Endothelial cell of hepatic sinusoid (primary cell): ENCODE data around the gene LRRK1.

ENCODE experiments used
- in situ Hi-C: cut with HindIII; loops from 2 replicates; pipeline ENCODE4 v1.10.0; 2017; ENCODE audit warnings: low sequenced_read_pairs

The LRRK1 gene

GRCh38 chr15:101101676-101102075 lies 182.5 kb downstream of the LRRK1 start:
- in situ Hi-C loops: loop anchor here (5.0 kb wide), 3 partner anchors 56 to 91 kb away; no protein-coding TSS in a partner anchor

DNA sequence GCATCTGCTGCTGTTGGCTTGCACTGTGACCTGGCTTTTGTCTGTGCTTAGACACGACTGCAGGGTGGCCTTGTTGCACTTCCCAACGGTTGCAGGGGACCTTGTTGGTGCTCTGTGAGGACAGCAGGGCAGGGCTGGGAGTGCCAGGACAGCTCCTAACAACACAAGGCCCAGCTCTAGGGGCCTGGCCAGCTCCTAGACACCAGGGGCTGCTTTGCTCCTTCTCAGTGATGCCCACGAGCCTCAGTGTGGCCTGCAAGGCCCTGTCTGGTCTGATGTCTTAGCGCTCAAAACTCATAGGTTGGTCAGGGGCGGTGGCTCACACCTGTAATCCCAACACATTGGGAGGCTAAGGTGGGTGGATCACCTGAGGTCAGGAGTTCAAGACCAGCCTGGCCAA lies 183.6 kb downstream of the LRRK1 start:
- in situ Hi-C loops: loop anchor here (5.0 kb wide), 3 partner anchors 55 to 90 kb away; no protein-coding TSS in a partner anchor

DNA sequence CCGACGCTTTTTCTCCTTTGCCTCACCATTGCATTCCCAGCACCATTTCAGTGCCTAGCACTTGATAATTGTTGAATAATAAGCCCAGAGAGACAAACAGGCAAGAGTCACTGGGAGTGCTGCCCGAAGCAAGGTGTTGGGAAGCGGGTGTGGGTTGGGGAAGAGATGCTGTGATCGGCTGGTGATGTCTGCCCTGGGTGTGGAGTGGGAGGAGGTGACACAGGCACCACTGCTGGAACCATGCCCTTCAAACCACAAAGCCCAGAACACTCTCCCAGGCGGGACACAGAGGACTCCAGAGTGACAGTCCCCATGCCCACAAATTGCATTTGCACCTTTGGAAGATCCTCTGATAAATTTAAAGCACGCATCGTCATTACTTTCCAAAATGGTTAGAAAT lies 184.4 kb downstream of the LRRK1 start:
- in situ Hi-C loops: loop anchor here (5.0 kb wide), 3 partner anchors 54 to 89 kb away; no protein-coding TSS in a partner anchor

DNA sequence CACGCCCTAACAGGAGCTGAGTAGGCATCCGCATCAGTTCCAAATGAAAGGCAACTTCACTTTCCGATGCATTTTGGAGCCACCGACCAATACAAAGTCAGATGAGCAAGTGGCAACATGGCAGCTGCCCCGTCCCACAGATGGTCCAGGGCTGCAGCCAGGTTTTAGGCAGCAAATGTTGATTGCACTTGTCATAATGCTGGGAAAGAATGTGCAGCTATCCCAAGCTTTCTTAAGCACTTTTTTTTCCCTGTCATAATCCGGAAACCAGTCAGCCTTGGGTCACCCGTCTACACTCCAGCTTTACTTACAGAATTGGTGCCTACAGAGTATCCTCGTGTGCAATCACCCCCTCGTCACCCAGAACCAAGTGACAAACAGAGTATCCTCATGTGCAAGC lies 185.0 kb downstream of the LRRK1 start:
- in situ Hi-C loops: loop anchor here (5.0 kb wide), 3 partner anchors 53 to 88 kb away; no protein-coding TSS in a partner anchor

- in situ Hi-C loops: no loop called here
These were observed 186.1 kb downstream of the LRRK1 start for GRCh38 chr15:101105059-101105891.

- in situ Hi-C loops: no loop called here
These were observed 187.9 kb downstream of the LRRK1 start for GRCh38 chr15:101107101-101107500.

- in situ Hi-C loops: no loop called here
These were observed 188.7 kb downstream of the LRRK1 start for GRCh38 chr15:101107625-101108460.

DNA sequence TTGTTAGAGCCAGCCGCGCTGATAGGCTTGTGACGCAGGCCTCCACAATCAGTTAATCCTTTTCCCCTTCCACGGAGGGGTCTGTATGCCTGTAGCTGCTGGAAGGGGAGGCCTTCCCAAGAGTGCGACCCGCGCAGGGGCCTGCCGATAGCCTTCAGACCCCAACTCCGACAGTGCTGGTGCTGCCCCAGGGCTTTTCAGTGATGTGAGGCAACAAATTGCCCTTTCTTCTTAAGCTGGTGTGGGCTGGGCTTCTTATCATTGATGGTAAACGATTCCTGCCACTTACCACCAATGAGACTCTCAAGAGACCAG lies 189.3 kb downstream of the LRRK1 start:
- in situ Hi-C loops: no loop called here

- in situ Hi-C loops: no loop called here
These were observed 189.6 kb downstream of the LRRK1 start for GRCh38 chr15:101108791-101109190.

DNA sequence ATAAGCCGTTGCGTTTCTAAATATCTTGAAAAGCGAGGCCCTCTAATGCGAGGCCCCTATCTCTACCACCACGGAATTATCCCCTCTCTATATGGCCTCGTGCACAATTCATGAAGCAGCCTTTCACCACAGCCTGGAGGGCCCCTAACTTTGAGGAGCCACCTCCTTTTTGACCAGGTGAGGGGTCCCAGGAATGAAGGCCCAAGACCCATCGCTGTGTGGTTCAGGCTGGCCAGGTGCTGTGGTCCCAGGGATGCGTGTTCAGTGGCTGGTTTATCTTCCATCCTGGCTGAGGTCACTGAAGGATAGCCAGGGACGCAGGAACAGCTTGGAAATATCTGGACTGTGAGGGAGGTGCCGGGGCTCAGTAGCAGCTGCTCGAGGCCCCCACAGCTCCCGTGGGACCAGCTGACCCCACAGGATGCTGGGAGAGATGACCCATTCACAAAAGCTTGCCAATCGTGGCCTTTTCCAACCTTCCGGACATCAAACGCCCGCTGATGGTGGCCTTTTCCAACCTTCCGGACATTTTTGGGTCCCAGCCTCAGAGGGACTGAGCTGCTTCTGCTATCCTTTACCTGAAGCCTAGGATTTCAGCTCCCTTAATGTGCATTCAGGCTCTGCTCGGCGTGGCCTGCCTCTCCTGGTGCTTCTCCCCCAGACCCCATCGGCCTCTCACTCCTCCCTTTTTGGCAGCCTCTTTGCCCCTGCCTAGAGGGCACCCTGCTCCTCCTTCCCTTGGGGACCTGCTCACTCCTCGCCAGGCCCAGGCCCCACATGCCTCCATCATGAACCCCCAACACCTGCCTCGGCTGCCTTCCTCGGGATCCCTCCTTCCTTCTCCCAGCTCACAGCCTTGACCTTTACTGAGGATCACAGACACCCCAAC lies 191.8 kb downstream of the LRRK1 start:
- in situ Hi-C loops: loop anchor here (5.0 kb wide), 1 partner anchor 39 kb away; no protein-coding TSS in a partner anchor

GRCh38 chr15:101111570-101112262 lies 192.6 kb downstream of the LRRK1 start:
- in situ Hi-C loops: loop anchor here (5.0 kb wide), 1 partner anchor 39 kb away; no protein-coding TSS in a partner anchor

DNA sequence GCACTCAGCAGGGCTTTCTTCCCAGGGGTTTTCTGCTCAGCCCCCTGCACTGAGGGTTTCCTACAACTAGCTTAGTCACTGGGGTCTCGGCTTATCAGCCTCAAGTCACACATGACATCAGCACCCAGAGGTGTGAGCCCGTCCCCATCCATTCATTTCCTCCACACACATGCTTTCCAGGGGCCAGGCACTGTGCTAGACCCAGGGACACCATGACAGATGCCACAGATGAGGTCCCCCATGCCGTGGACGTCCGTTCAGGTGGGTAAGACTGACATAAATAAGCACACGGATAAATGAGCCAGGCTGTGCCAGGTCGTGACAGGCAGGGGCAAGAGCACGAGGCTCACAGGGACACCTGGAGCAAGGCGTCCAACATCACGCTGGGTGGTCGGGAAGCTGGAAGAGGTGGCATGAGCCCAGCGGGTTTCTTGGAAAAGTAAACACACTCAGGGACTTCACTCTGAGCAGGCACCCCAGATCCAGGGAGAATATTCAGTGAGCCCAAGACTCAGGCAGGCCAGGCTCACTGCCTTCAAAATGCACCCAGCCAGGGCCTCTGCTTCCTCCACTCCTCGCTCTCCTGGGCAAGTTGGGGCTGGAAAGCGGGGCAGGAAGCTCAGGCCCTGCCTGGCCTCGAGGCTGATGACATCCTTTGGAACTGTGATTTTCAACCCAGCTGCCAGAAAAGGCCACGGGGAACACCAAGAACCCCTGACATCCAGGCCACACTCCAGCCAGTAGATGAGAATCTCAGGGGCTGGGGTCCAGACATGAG lies 193.4 kb downstream of the LRRK1 start:
- in situ Hi-C loops: loop anchor here (5.0 kb wide), 1 partner anchor 40 kb away; no protein-coding TSS in a partner anchor

- in situ Hi-C loops: loop anchor here (5.0 kb wide), 1 partner anchor 41 kb away; no protein-coding TSS in a partner anchor
These were observed 194.2 kb downstream of the LRRK1 start for GRCh38 chr15:101113114-101114005.

- in situ Hi-C loops: loop anchor here (5.0 kb wide), 1 partner anchor 42 kb away; no protein-coding TSS in a partner anchor
These were observed 195.0 kb downstream of the LRRK1 start for GRCh38 chr15:101114166-101114565.

DNA sequence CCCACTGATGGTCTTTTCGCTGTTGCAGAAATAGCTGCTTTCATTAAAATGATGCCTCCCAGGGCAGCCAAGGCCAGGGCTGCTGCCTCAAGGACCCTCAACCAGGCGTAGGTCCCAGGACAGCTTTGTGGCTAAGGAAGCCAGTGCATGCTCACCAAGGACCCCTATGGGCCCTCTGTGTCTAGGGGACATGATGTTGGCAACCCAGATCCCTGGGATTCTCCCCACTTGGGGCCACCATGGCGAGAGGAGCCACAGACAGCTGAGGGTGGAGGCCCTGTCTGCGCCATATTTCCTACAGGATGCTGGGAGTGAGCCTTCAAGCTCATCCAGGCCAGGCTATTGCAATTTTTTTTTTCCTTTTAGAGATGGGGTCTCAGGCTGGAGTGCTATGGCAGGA lies 195.5 kb downstream of the LRRK1 start:
- in situ Hi-C loops: loop anchor here (5.0 kb wide), 1 partner anchor 42 kb away; no protein-coding TSS in a partner anchor

- in situ Hi-C loops: no loop called here
These were observed 196.2 kb downstream of the LRRK1 start for GRCh38 chr15:101115393-101115785.

GRCh38 chr15:101115786-101116680 lies 196.9 kb downstream of the LRRK1 start:
- in situ Hi-C loops: no loop called here
